ENCODE measurements around the gene FAM200B.

The FAM200B gene

DNA sequence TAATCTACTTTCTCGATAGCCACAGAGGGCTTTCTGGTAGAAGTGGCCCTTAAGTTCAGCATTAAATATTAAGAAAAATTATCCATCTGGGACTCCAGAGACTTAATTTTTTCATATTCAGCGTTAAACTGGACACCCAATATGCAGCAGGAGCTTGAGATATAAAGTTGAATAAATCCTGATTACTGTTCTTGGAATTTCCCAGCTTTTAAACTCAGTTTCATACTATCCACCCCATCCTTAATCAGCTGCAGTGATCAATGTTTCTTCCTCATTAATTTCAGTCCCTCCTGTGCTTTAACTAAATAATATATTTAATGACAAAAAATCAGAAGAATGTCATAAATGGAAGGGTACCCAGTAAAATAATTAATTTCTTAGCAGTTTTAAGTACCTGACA, 22.8 kb upstream of the FAM200B start:
- DNase-seq, result no peak
- no peak for ATAC-seq (ENCODE audit: insufficient read depth, low read depth)
- H3K4me2 ChIP-seq (ENCODE audit: insufficient read depth, low read length), result no peak overlapping the region
- TF ChIP-seq CTCF (IDR thresholded peaks at IDR 0.05; ENCODE audit: borderline replicate concordance, extremely low read depth, low read length, poor library complexity, severe bottlenecking), result no peak
- TF ChIP-seq EZH2 (IDR thresholded peaks at IDR 0.05; ENCODE audit: borderline replicate concordance, low read depth, low read length, severe bottlenecking), result no peak
- no peaks in the 10 kb centered on the region; the same call in 1 of the 2 replicates for H3K36me3 ChIP-seq (ENCODE audit: insufficient read depth, low read length)
- no peak overlapping the region for H3K9ac ChIP-seq (ENCODE audit: low read depth, low read length)
- H3K4me1 ChIP-seq (ENCODE audit: insufficient read depth, low read length), result peaks cover 15% of the 10 kb centered on the region
- no peak overlapping the region for H3K27ac ChIP-seq (ENCODE audit: low read length)
- no peaks in the 10 kb centered on the region for H3K9me3 ChIP-seq (ENCODE audit: insufficient read depth, low read length, severe bottlenecking)
- no peaks in the 10 kb centered on the region for H3K27me3 ChIP-seq (ENCODE audit: insufficient read depth, low read length, poor library complexity)
- H4K20me1 ChIP-seq (ENCODE audit: insufficient read depth, low read length), result no peaks in the 10 kb centered on the region
- H3K79me2 ChIP-seq (ENCODE audit: insufficient read depth, low read length), result peaks cover 22% of the 10 kb centered on the region
- H2AFZ ChIP-seq (ENCODE audit: low read depth, low read length), result no peak overlapping the region
- H3K4me3 ChIP-seq (ENCODE audit: low read depth in 1 of 2, low read length in 2 of 2), result no peak overlapping the region

DNA sequence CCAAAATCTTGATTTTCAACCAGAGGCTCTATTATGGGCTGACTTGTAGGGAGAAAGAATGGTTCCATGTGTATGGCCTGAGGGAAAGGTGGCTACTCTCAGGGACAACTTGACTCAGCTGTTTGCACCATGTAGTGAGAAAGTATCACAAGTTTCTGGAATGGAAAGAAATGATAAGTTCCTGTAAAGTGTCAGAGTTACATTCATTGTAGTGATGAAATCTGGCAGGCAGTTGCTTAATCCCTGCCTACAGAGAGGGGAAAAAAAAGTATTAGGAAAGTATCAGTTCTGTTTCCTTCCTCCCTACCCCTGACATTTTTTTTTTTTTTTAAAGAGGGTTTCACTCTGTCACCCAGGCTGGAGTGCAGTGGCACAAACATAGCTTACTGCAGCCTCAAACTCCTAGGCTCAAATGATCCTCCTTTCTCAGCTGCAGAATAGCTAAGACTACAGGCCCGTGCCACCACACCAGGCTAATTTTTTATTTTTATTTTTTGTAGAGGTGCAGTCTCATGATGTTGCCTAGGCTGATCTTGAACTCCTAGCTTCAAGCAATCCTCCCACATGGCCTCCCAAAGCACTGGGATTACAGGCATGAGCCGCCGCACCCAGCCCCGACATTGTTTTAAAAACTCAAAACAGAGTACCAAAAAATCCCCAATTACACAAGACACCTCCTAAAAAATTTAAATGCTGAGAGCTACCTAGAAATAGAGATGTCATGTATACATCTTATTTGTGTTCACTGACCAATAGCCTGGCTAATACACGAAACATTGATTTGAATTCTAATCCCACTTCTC, 21.7 kb upstream of the FAM200B start:
- Histone ChIP-seq H3K4me2 (ENCODE audit: insufficient read depth, low read length) (no peak overlapping the region), H3K27ac (ENCODE audit: low read length) (no peak overlapping the region), H3K9ac (ENCODE audit: low read depth, low read length) (no peak overlapping the region), H3K9me3 (ENCODE audit: insufficient read depth, low read length, severe bottlenecking) (no peaks in the 10 kb centered on the region), H3K36me3 (ENCODE audit: insufficient read depth, low read length) (no peaks in the 10 kb centered on the region; the same call in 1 of the 2 replicates), H3K4me1 (ENCODE audit: insufficient read depth, low read length) (peaks cover 12% of the 10 kb centered on the region), H3K4me3 (ENCODE audit: low read depth in 1 of 2, low read length in 2 of 2) (no peak overlapping the region), H3K27me3 (ENCODE audit: insufficient read depth, low read length, poor library complexity) (no peaks in the 10 kb centered on the region), H3K79me2 (ENCODE audit: insufficient read depth, low read length) (peaks cover 10% of the 10 kb centered on the region), H4K20me1 (ENCODE audit: insufficient read depth, low read length) (no peaks in the 10 kb centered on the region), H2AFZ (ENCODE audit: low read depth, low read length) (no peak overlapping the region)
- no peak for TF ChIP-seq EZH2 (IDR thresholded peaks at IDR 0.05; ENCODE audit: borderline replicate concordance, low read depth, low read length, severe bottlenecking)
- TF ChIP-seq CTCF (IDR thresholded peaks at IDR 0.05; ENCODE audit: borderline replicate concordance, extremely low read depth, low read length, poor library complexity, severe bottlenecking), result no peak
- ATAC-seq (ENCODE audit: insufficient read depth, low read depth), result no peak
- DNase-seq, result no peak

GRCh38 chr4:15665753-15666365, 15.8 kb upstream of the FAM200B start:
- no peak overlapping the region for H3K27ac ChIP-seq (ENCODE audit: low read length)
- H4K20me1 ChIP-seq (ENCODE audit: insufficient read depth, low read length), result no peaks in the 10 kb centered on the region
- no peak overlapping the region for H3K9ac ChIP-seq (ENCODE audit: low read depth, low read length)
- H3K79me2 ChIP-seq (ENCODE audit: insufficient read depth, low read length), result peaks cover 7% of the 10 kb centered on the region
- DNase-seq (no peak), ATAC-seq (ENCODE audit: insufficient read depth, low read depth) (peak; percentile 29; the same call in 1 of the 3 replicates)
- TF ChIP-seq EZH2 (IDR thresholded peaks at IDR 0.05; ENCODE audit: borderline replicate concordance, low read depth, low read length, severe bottlenecking), result no peak
- no peak for TF ChIP-seq CTCF (IDR thresholded peaks at IDR 0.05; ENCODE audit: borderline replicate concordance, extremely low read depth, low read length, poor library complexity, severe bottlenecking)
- H3K36me3 ChIP-seq (ENCODE audit: insufficient read depth, low read length), result peaks cover 13% of the 10 kb centered on the region; the same call in 1 of the 2 replicates
- H3K27me3 ChIP-seq (ENCODE audit: insufficient read depth, low read length, poor library complexity), result no peaks in the 10 kb centered on the region
- no peak overlapping the region for H3K4me3 ChIP-seq (ENCODE audit: low read depth in 1 of 2, low read length in 2 of 2)
- no peaks in the 10 kb centered on the region for H3K4me1 ChIP-seq (ENCODE audit: insufficient read depth, low read length)
- no peaks in the 10 kb centered on the region for H3K9me3 ChIP-seq (ENCODE audit: insufficient read depth, low read length, severe bottlenecking)
- H3K4me2 ChIP-seq (ENCODE audit: insufficient read depth, low read length), result no peak overlapping the region
- H2AFZ ChIP-seq (ENCODE audit: low read depth, low read length), result no peak overlapping the region
